Activated naive CD4-positive, alpha-beta T cell treated with anti-CD3 and anti-CD28 coated beads, Interleukin-2, amount 10 ng/mL, durations not matched to agents 7 days and 5 days (primary cell): ENCODE results near the gene PDHA1.

ENCODE experiments used
- CTCF ChIA-PET: fragments of 350-600 bp; sonication (Branson Sonifier 250); formaldehyde crosslinking; loops from one replicate; lab custom pipeline; 2021; ENCODE audit warnings: antibody characterized with exemption; lab: Charles Lee
- DNase-seq: peaks from one replicate; pipeline ENCODE4 v3.0.0-alpha.2; 2020
- H3K27ac Mint-ChIP-seq: one replicate; pipeline ENCODE4 v1.8.0; 2021; ENCODE audit warnings: mild to moderate bottlenecking, moderate library complexity, mixed read lengths
- H3K27me3 Mint-ChIP-seq: one replicate; pipeline ENCODE4 v1.8.0; 2021; ENCODE audit warnings: mild to moderate bottlenecking, mixed read lengths
- H3K36me3 Mint-ChIP-seq: one replicate; pipeline ENCODE4 v1.8.0; 2021; ENCODE audit warnings: mixed read lengths
- H3K4me1 Mint-ChIP-seq: one replicate; pipeline ENCODE4 v1.8.0; 2021; ENCODE audit warnings: mixed read lengths
- H3K4me3 Mint-ChIP-seq: one replicate; pipeline ENCODE4 v1.8.0; 2021; ENCODE audit warnings: mild to moderate bottlenecking, moderate library complexity, mixed read lengths
- H3K9me3 Mint-ChIP-seq: one replicate; pipeline ENCODE4 v1.8.0; 2021; ENCODE audit warnings: mixed read lengths

PDHA1 gene

GRCh38 chrX:19388741-19389140 is 45.0 kb downstream of the PDHA1 start:
- CTCF ChIA-PET, result no interaction called here
- no peaks in the 10 kb centered on the region for H3K27me3 Mint-ChIP-seq
- H3K4me3 Mint-ChIP-seq, result no peak overlapping the region
- H3K4me1 Mint-ChIP-seq, result no peaks in the 10 kb centered on the region
- no peak overlapping the region for H3K27ac Mint-ChIP-seq
- no peaks in the 10 kb centered on the region for H3K9me3 Mint-ChIP-seq
- no peak for DNase-seq
- no peaks in the 10 kb centered on the region for H3K36me3 Mint-ChIP-seq

GRCh38 chrX:19389227-19389845 is 45.6 kb downstream of the PDHA1 start:
- CTCF ChIA-PET, result no interaction called here
- no peaks in the 10 kb centered on the region for H3K36me3 Mint-ChIP-seq
- H3K4me3 Mint-ChIP-seq, result no peak overlapping the region
- no peaks in the 10 kb centered on the region for H3K27me3 Mint-ChIP-seq
- no peak overlapping the region for H3K27ac Mint-ChIP-seq
- no peak for DNase-seq
- H3K4me1 Mint-ChIP-seq, result no peaks in the 10 kb centered on the region
- no peaks in the 10 kb centered on the region for H3K9me3 Mint-ChIP-seq

GRCh38 chrX:19392078-19392477 is 48.4 kb downstream of the PDHA1 start:
- H3K27ac Mint-ChIP-seq, result no peak overlapping the region
- no peaks in the 10 kb centered on the region for H3K4me1 Mint-ChIP-seq
- H3K27me3 Mint-ChIP-seq, result peaks cover 4% of the 10 kb centered on the region
- CTCF ChIA-PET, result no interaction called here
- no peak for DNase-seq
- no peaks in the 10 kb centered on the region for H3K9me3 Mint-ChIP-seq
- H3K4me3 Mint-ChIP-seq, result no peak overlapping the region
- no peaks in the 10 kb centered on the region for H3K36me3 Mint-ChIP-seq

GRCh38 chrX:19392703-19393102 is 49.0 kb downstream of the PDHA1 start:
- CTCF ChIA-PET, result no interaction called here
- Mint-ChIP-seq H3K36me3 (no peaks in the 10 kb centered on the region), H3K4me3 (no peak overlapping the region), H3K4me1 (no peaks in the 10 kb centered on the region), H3K27me3 (peaks cover 4% of the 10 kb centered on the region), H3K9me3 (no peaks in the 10 kb centered on the region), H3K27ac (no peak overlapping the region)
- DNase-seq, result no peak

GRCh38 chrX:19403696-19404095 is 60.0 kb downstream of the PDHA1 start:
- DNase-seq, result no peak
- peaks cover 7% of the 10 kb centered on the region for H3K27me3 Mint-ChIP-seq
- no peak overlapping the region for H3K4me3 Mint-ChIP-seq
- CTCF ChIA-PET, result no interaction called here
- no peak overlapping the region for H3K27ac Mint-ChIP-seq
- no peaks in the 10 kb centered on the region for H3K36me3 Mint-ChIP-seq
- no peaks in the 10 kb centered on the region for H3K9me3 Mint-ChIP-seq
- H3K4me1 Mint-ChIP-seq, result no peaks in the 10 kb centered on the region

- no peak overlapping the region for H3K27ac Mint-ChIP-seq
- no peak overlapping the region for H3K4me3 Mint-ChIP-seq
- CTCF ChIA-PET, result no interaction called here
- no peaks in the 10 kb centered on the region for H3K36me3 Mint-ChIP-seq
- no peaks in the 10 kb centered on the region for H3K9me3 Mint-ChIP-seq
- peaks cover 3% of the 10 kb centered on the region for H3K27me3 Mint-ChIP-seq
- DNase-seq, result no peak
- no peaks in the 10 kb centered on the region for H3K4me1 Mint-ChIP-seq
Observed at GRCh38 chrX:19410259-19410658, 66.5 kb downstream of the PDHA1 start.
